Duodenal mucosa (tissue), 2 donors: ENCODE results near the gene PCSK4.

Source experiments
- H3K27ac ChIP-seq: one replicate; pipeline ENCODE4 v1.7.0; 2013; ENCODE audit warnings: low read depth, low read length
- H3K27me3 ChIP-seq, 2 donors: one replicate each; pipeline ENCODE4 v1.7.0; 2013; ENCODE audit warnings: low read length in 2 of 2, control low read depth in 1 of 2; ENCODE audit not compliant: insufficient read depth in 2 of 2, control insufficient read depth in 1 of 2
- H3K36me3 ChIP-seq, 2 donors: one replicate each; pipeline ENCODE4 v1.7.0; 2013; ENCODE audit warnings: low read length in 2 of 2, control low read depth in 1 of 2; ENCODE audit not compliant: insufficient read depth in 2 of 2, control insufficient read depth in 1 of 2
- H3K4me1 ChIP-seq, 2 donors: one replicate each; pipeline ENCODE4 v1.7.0; 2013; ENCODE audit warnings: low read length in 2 of 2, control low read depth in 1 of 2; ENCODE audit not compliant: insufficient read depth in 2 of 2, control insufficient read depth in 1 of 2
- H3K4me3 ChIP-seq, 2 donors: one replicate each; pipeline ENCODE4 v1.7.0; 2013; ENCODE audit warnings: low read length in 2 of 2, low read depth in 1 of 2
- H3K9ac ChIP-seq, 2 donors: one replicate each; pipeline ENCODE4 v1.7.0; 2013; ENCODE audit warnings: low read length in 2 of 2, low read depth in 1 of 2
- H3K9me3 ChIP-seq, 2 donors: one replicate each; pipeline ENCODE4 v1.7.0; 2013; ENCODE audit warnings: low read length in 2 of 2, control low read depth in 1 of 2; ENCODE audit not compliant: control insufficient read depth in 1 of 2

PCSK4 gene

GRCh38 chr19:1528596-1529429, 38.7 kb upstream of the PCSK4 start:
- Histone ChIP-seq H3K9ac (no peak overlapping the region), H3K36me3 (no peaks in the 10 kb centered on the region), H3K27ac (no peak overlapping the region), H3K9me3 (no peaks in the 10 kb centered on the region), H3K4me3 (no peak overlapping the region), H3K4me1 (no peaks in the 10 kb centered on the region), H3K27me3 (peaks cover 20 to 31% of the 10 kb centered on the region in 2 donors)

- Histone ChIP-seq H3K27me3 (peaks cover 30 to 39% of the 10 kb centered on the region in 2 donors), H3K4me1 (no peaks in the 10 kb centered on the region), H3K9me3 (no peaks in the 10 kb centered on the region), H3K36me3 (no peaks in the 10 kb centered on the region), H3K4me3 (no peak overlapping the region), H3K9ac (no peak overlapping the region), H3K27ac (no peak overlapping the region)
Measured at GRCh38 chr19:1527650-1528309, 37.6 kb upstream of the PCSK4 start.

GRCh38 chr19:1526979-1527649, 37.0 kb upstream of the PCSK4 start:
- Histone ChIP-seq H3K27me3 (peaks cover 31 to 42% of the 10 kb centered on the region in 2 donors), H3K4me3 (no peak overlapping the region), H3K27ac (no peak overlapping the region), H3K9ac (no peak overlapping the region), H3K9me3 (no peaks in the 10 kb centered on the region), H3K4me1 (no peaks in the 10 kb centered on the region), H3K36me3 (no peaks in the 10 kb centered on the region)

- no peaks in the 10 kb centered on the region for H3K9me3 ChIP-seq
- H3K36me3 ChIP-seq, result no peaks in the 10 kb centered on the region
- no peaks in the 10 kb centered on the region for H3K4me1 ChIP-seq
- H3K4me3 ChIP-seq, result no peak overlapping the region
- peaks cover 31 to 49% of the 10 kb centered on the region in 2 donors for H3K27me3 ChIP-seq
- no peak overlapping the region for H3K27ac ChIP-seq
- no peak overlapping the region for H3K9ac ChIP-seq
Measured at GRCh38 chr19:1526066-1526778, 36.1 kb upstream of the PCSK4 start.

- Histone ChIP-seq H3K36me3 (no peaks in the 10 kb centered on the region), H3K4me1 (no peaks in the 10 kb centered on the region), H3K27me3 (peaks cover 31 to 49% of the 10 kb centered on the region in 2 donors), H3K27ac (no peak overlapping the region), H3K9me3 (no peaks in the 10 kb centered on the region), H3K4me3 (no peak overlapping the region), H3K9ac (no peak overlapping the region)
Measured at GRCh38 chr19:1525343-1525742, 35.2 kb upstream of the PCSK4 start.

GRCh38 chr19:1524972-1525325, 34.8 kb upstream of the PCSK4 start:
- no peak overlapping the region for H3K9ac ChIP-seq
- no peaks in the 10 kb centered on the region for H3K9me3 ChIP-seq
- no peaks in the 10 kb centered on the region for H3K4me1 ChIP-seq
- H3K36me3 ChIP-seq, result no peaks in the 10 kb centered on the region
- H3K4me3 ChIP-seq, result no peak overlapping the region
- peaks cover 31 to 49% of the 10 kb centered on the region in 2 donors for H3K27me3 ChIP-seq
- no peak overlapping the region for H3K27ac ChIP-seq

- Histone ChIP-seq H3K9ac (no peak overlapping the region), H3K9me3 (no peaks in the 10 kb centered on the region), H3K36me3 (no peaks in the 10 kb centered on the region), H3K4me1 (no peaks in the 10 kb centered on the region), H3K4me3 (no peak overlapping the region), H3K27ac (no peak overlapping the region), H3K27me3 (peaks cover 31 to 49% of the 10 kb centered on the region in 2 donors)
Measured at GRCh38 chr19:1524287-1524971, 34.3 kb upstream of the PCSK4 start.

GRCh38 chr19:1523412-1524286, 33.5 kb upstream of the PCSK4 start, which contains the start of gene PLK5:
TSS of gene PLK5 (plus strand) at chr19:1524077. CDS start at chr19:1526997, 2,920 bp downstream.
- Histone ChIP-seq H3K36me3 (no peaks in the 10 kb centered on the region), H3K4me1 (no peaks in the 10 kb centered on the region), H3K4me3 (no peak within 1 kb of the TSS), H3K27ac (no peak within 1 kb of the TSS), H3K9ac (no peak within 1 kb of the TSS), H3K9me3 (no peaks in the 10 kb centered on the region), H3K27me3 (peaks cover 31 to 47% of the 10 kb centered on the region in 2 donors)

GRCh38 chr19:1522838-1523237, 32.7 kb upstream of the PCSK4 start:
- peaks cover 31 to 47% of the 10 kb centered on the region in 2 donors for H3K27me3 ChIP-seq
- H3K36me3 ChIP-seq, result no peaks in the 10 kb centered on the region
- no peak overlapping the region for H3K9ac ChIP-seq
- H3K27ac ChIP-seq, result no peak overlapping the region
- no peaks in the 10 kb centered on the region for H3K9me3 ChIP-seq
- no peaks in the 10 kb centered on the region for H3K4me1 ChIP-seq
- no peak overlapping the region for H3K4me3 ChIP-seq
